DOHH2 (cell line): Measurements from ENCODE around the gene GAS1.
A peak's percentile ranks its signal among the peaks of the same experiment; 100 is the strongest.

Experiments
- H3F3A ChIP-seq: fragments of 200-600 bp; sonication (generic), shearing (Covaris generic); 2 replicates; pipeline ENCODE4 v1.6.0; 2016; ENCODE audit warnings: antibody characterized with exemption, mild to moderate bottlenecking; ENCODE audit not compliant: control insufficient read depth, insufficient read depth
- H3K27ac ChIP-seq: fragments of 200-600 bp; sonication (generic); 2 replicates; pipeline ENCODE4 v1.5.1; 2014; ENCODE audit warnings: low read depth, mild to moderate bottlenecking, low read length, moderate library complexity
- H3K27me3 ChIP-seq: fragments of 200-600 bp; sonication (generic); 2 replicates; pipeline ENCODE4 v1.6.1; 2014; ENCODE audit warnings: mild to moderate bottlenecking, low read length, mixed read lengths; ENCODE audit not compliant: control insufficient read depth
- H3K36me3 ChIP-seq: fragments of 200-600 bp; sonication (generic); 2 replicates; pipeline ENCODE4 v1.6.1; 2014; ENCODE audit warnings: mild to moderate bottlenecking, low read length, moderate library complexity, mixed read lengths; ENCODE audit not compliant: control insufficient read depth
- H3K4me1 ChIP-seq: fragments of 200-600 bp; sonication (generic); 2 replicates; pipeline ENCODE4 v1.6.1; 2014; ENCODE audit warnings: mild to moderate bottlenecking, low read length, mixed read lengths; ENCODE audit not compliant: control insufficient read depth
- H3K4me2 ChIP-seq: fragments of 200-600 bp; sonication (generic); 2 replicates; pipeline ENCODE4 v1.6.0; 2014; ENCODE audit warnings: mild to moderate bottlenecking, low read length, moderate library complexity
- H3K4me3 ChIP-seq: fragments of 200-600 bp; sonication (generic); 2 replicates; pipeline ENCODE4 v1.5.1; 2014; ENCODE audit warnings: mild to moderate bottlenecking, low read length, mixed read lengths
- H3K79me2 ChIP-seq: fragments of 200-600 bp; sonication (generic); 2 replicates; pipeline ENCODE4 v1.6.1; 2014; ENCODE audit warnings: mild to moderate bottlenecking, low read length, mixed read lengths; ENCODE audit not compliant: control insufficient read depth
- H3K9me2 ChIP-seq: fragments of 200-600 bp; sonication (generic); replicated peaks from 2 replicates; pipeline ENCODE4 v1.6.1; 2014; ENCODE audit warnings: mild to moderate bottlenecking, low read length, mixed read lengths; ENCODE audit not compliant: control insufficient read depth
- H3K9me3 ChIP-seq: fragments of 200-600 bp; sonication (generic); 2 replicates; pipeline ENCODE4 v1.6.1; 2014; ENCODE audit warnings: antibody characterized with exemption, low read length, mixed read lengths; ENCODE audit not compliant: control insufficient read depth, insufficient read depth
- H4K20me1 ChIP-seq: fragments of 200-600 bp; sonication (generic); 2 replicates; pipeline ENCODE4 v1.6.0; 2014; ENCODE audit warnings: low read depth, mild to moderate bottlenecking, antibody characterized with exemption, low read length, moderate library complexity; ENCODE audit not compliant: control insufficient read depth, insufficient read depth
- EZH2phosphoT487 ChIP-seq: fragments of 200-600 bp; sonication (generic); IDR thresholded peaks from 2 replicates; pipeline ENCODE4 v1.6.1; 2017; ENCODE audit warnings: borderline replicate concordance, mild to moderate bottlenecking, antibody characterized with exemption, low read length, moderate library complexity, mixed read lengths
- TF ChIP-seq, protein P1 (sequence below): fragments of 200-600 bp; sonication (generic); IDR thresholded peaks from one replicate; pipeline ENCODE4 v1.5.1; 2014; ENCODE audit warnings: antibody characterized with exemption, mild to moderate bottlenecking, low read depth, low read length; ENCODE audit not compliant: poor library complexity, severe bottlenecking

Gene GAS1, protein sequence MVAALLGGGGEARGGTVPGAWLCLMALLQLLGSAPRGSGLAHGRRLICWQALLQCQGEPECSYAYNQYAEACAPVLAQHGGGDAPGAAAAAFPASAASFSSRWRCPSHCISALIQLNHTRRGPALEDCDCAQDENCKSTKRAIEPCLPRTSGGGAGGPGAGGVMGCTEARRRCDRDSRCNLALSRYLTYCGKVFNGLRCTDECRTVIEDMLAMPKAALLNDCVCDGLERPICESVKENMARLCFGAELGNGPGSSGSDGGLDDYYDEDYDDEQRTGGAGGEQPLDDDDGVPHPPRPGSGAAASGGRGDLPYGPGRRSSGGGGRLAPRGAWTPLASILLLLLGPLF

DNA sequence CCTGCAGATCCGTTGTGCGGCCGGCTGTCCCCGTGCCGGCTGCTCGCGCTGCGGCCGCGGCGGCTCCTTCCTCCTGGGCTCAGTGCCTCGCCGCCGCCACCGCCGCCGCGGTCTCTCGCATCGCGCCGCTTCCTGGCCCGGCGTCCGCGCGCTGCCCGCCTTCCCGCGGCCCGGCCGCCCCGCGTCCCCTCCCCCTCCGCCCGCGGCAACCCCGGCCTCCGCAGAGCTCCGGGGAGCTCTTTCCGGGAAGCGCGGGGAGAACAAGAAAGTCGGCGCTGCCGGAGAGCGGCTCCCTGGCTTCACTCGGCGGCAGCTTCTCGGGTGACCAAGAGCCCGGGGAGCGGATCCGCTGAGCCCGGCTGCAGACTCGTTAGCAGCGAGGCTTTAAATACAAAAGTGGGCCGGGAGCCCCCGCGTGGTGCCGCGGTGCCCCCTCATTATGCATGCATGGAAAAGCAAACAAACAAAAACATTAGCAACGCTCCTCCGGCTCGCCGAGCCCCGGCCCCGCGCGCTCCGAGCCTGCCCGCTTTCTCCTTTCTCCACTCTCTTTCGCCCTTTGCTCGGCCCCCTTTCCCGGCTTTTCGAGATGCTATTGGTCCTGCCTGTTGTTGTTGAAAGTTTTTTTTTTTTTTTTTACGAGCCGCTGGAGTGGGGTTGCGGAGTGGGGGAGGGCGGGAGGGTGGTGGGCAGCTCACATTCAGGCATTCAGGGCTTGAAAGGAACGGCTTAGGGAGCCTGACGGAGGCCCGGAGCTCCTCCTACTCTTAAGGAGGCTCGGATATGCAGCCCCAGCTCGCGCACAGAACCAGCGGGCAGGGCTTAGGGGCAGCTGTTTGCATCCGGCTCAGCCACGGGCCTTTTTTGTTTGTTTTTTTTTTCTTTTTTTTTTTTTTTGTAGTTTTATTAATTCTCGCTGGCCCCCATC is at the start of gene GAS1:
GAS1 (minus strand) TSS at position 361 of the 928 bp plus-strand sequence. CDS start 727 bp downstream, outside the sequence.
- peak within 1 kb of the TSS; percentile 78 for H3K4me2 ChIP-seq
- no peaks in the 10 kb centered on the region for H3K9me2 ChIP-seq
- no peaks in the 10 kb centered on the region for H3F3A ChIP-seq
- H3K4me3 ChIP-seq: peak within 1 kb of the TSS; percentile 73
- peaks cover 22% of the 10 kb centered on the region for H3K27me3 ChIP-seq
- H3K9me3 ChIP-seq: no peaks in the 10 kb centered on the region
- H3K36me3 ChIP-seq: no peaks in the 10 kb centered on the region
- no peaks in the 10 kb centered on the region for H3K79me2 ChIP-seq
- no peak for TF ChIP-seq EZH2phosphoT487
- TF ChIP-seq, protein P1, sequence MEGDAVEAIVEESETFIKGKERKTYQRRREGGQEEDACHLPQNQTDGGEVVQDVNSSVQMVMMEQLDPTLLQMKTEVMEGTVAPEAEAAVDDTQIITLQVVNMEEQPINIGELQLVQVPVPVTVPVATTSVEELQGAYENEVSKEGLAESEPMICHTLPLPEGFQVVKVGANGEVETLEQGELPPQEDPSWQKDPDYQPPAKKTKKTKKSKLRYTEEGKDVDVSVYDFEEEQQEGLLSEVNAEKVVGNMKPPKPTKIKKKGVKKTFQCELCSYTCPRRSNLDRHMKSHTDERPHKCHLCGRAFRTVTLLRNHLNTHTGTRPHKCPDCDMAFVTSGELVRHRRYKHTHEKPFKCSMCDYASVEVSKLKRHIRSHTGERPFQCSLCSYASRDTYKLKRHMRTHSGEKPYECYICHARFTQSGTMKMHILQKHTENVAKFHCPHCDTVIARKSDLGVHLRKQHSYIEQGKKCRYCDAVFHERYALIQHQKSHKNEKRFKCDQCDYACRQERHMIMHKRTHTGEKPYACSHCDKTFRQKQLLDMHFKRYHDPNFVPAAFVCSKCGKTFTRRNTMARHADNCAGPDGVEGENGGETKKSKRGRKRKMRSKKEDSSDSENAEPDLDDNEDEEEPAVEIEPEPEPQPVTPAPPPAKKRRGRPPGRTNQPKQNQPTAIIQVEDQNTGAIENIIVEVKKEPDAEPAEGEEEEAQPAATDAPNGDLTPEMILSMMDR: no peak
- H3K27ac ChIP-seq: no peak within 1 kb of the TSS
- no peaks in the 10 kb centered on the region for H4K20me1 ChIP-seq
- peaks cover 7% of the 10 kb centered on the region for H3K4me1 ChIP-seq

DNA sequence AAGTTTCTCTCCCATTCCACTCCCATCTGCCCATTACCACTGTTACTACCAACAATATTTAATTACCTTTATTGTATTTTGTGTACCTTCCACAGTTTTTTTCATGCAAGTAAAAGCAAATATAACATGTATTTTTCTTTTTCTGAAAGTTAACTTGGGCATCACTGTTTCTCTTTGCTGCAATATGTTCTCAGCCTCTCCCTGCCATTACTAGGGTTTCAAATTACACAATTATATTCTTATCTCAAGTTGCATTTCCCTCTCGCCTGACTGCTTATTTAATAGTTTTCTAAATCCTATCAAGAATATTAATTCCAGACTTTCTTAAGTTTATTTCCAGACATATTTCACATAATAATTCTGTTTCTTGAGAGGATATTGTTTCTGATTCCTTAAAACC is 46.9 kb upstream of the GAS1 start:
- no peak for TF ChIP-seq EZH2phosphoT487
- TF ChIP-seq, protein P1: no peak
- H3K36me3 ChIP-seq: no peaks in the 10 kb centered on the region
- no peaks in the 10 kb centered on the region for H3K79me2 ChIP-seq
- no peak overlapping the region for H3K27ac ChIP-seq
- H3K9me3 ChIP-seq: no peaks in the 10 kb centered on the region
- H3K27me3 ChIP-seq: no peaks in the 10 kb centered on the region
- no peak overlapping the region for H3K4me2 ChIP-seq
- H3K4me1 ChIP-seq: no peaks in the 10 kb centered on the region
- H3K4me3 ChIP-seq: no peak overlapping the region
- H3K9me2 ChIP-seq: no peaks in the 10 kb centered on the region
- no peaks in the 10 kb centered on the region for H3F3A ChIP-seq
- H4K20me1 ChIP-seq: no peaks in the 10 kb centered on the region

DNA sequence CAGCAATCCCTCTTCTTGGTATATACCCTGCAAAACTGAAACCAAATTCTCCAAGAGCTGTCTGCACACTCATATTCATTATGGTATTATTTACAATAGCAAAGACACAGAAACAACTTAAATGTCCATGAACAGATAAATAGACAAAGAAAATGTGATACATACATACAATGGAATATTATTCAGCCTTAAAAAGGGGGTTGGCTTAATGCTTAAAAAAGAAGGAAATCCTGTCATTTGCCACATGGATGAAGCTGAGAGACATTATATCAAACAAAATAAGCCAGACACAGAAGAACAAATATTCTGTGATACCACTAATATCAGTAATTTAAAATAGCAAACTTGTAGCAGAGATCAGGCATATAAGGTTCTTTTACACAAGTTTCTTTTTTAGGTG is 46.5 kb upstream of the GAS1 start:
- TF ChIP-seq, protein P1: no peak
- TF ChIP-seq EZH2phosphoT487: no peak
- Histone ChIP-seq H3K79me2 (no peaks in the 10 kb centered on the region), H3K27me3 (no peaks in the 10 kb centered on the region), H3K4me1 (no peaks in the 10 kb centered on the region), H3K4me3 (no peak overlapping the region), H3K36me3 (no peaks in the 10 kb centered on the region), H3K9me2 (no peaks in the 10 kb centered on the region), H3K4me2 (no peak overlapping the region), H3F3A (no peaks in the 10 kb centered on the region), H3K9me3 (no peaks in the 10 kb centered on the region), H3K27ac (no peak overlapping the region), H4K20me1 (no peaks in the 10 kb centered on the region)
